ENCODE results near the gene EPHA5. TPM values are rescaled to one million over a fixed set of nuclear protein-coding genes. Genes with fewer than 3 reads are reported as not detected.

The EPHA5 gene
- total RNA-seq, 1 experiment from 2014 or later: not detected

- H3K9me3 ChIP-seq (ENCODE audit: control insufficient read depth in 1 of 2, insufficient read depth in 1 of 2, low read depth in 1 of 2, low read length in 2 of 2): peaks cover 4 to 9% of the 10 kb centered on the region in 2 experiments; a peak in 2 of 4 replicates
- no peak overlapping the region for H3K9ac ChIP-seq (ENCODE audit: low read length)
- H3K4me1 ChIP-seq (ENCODE audit: control insufficient read depth in 1 of 2, insufficient read depth in 2 of 2, low read length in 2 of 2): no peaks in the 10 kb centered on the region
- H3K9me2 ChIP-seq (ENCODE audit: insufficient read depth): no peaks in the 10 kb centered on the region
- RAD21 ChIA-PET (ENCODE audit: low non-redundant PET in 1 of 2, low total read pairs in 2 of 2, uncharacterized antibody in 2 of 2, unreplicated experiment in 2 of 2): no interaction called here
- H3K36me3 ChIP-seq (ENCODE audit: control insufficient read depth in 1 of 2, insufficient read depth in 2 of 2, low read length in 2 of 2): no peaks in the 10 kb centered on the region
- intact Hi-C loops (cut with micrococcal nuclease): no loop called here
- CTCF ChIA-PET: no interaction called here
- no peak overlapping the region for H3K27ac ChIP-seq (ENCODE audit: low read depth, low read length)
- no peak for TF ChIP-seq ATF3 (IDR thresholded peaks at IDR 0.05)
- TF ChIP-seq JUND (IDR thresholded peaks at IDR 0.05): no peak
- no peak for TF ChIP-seq FOSL1 (IDR thresholded peaks at IDR 0.05; ENCODE audit: low read depth)
- DNase-seq (ENCODE audit: low read depth, low spot score) (no peak), ATAC-seq (no peak)
- H2AFZ ChIP-seq (ENCODE audit: low read depth, low read length, poor library complexity, severe bottlenecking): no peak overlapping the region
- BruUV-seq (replicated peaks): no TSS peak
- POLR2A ChIA-PET: no interaction called here
- no peak overlapping the region for H3K4me2 ChIP-seq (ENCODE audit: low read length)
- no peaks in the 10 kb centered on the region for H4K20me1 ChIP-seq (ENCODE audit: insufficient read depth)
- no peak overlapping the region for H3K4me3 ChIP-seq (replicated peaks in 1 of 2; ENCODE audit: low read depth in 1 of 2, low read length in 2 of 2)
- H3K27me3 ChIP-seq (ENCODE audit: insufficient read depth, low read length): no peaks in the 10 kb centered on the region
- H3K79me2 ChIP-seq (ENCODE audit: insufficient read depth, low read length): no peaks in the 10 kb centered on the region
Measured at GRCh38 chr4:65552057-65552456, 118.2 kb downstream of the EPHA5 start.

- no TSS peak for BruUV-seq (replicated peaks)
- TF ChIP-seq REST (IDR thresholded peaks at IDR 0.05; ENCODE audit: low read depth) (no peak), ZNF274 (IDR thresholded peaks at IDR 0.05; ENCODE audit: low read depth, low read length) (no peak), SIN3A (IDR thresholded peaks at IDR 0.05; ENCODE audit: low read depth) (no peak), FOSL1 (IDR thresholded peaks at IDR 0.05; ENCODE audit: low read depth) (no peak), RAD21 (IDR thresholded peaks at IDR 0.05; ENCODE audit: low read depth) (no peak), CBX3 (IDR thresholded peaks at IDR 0.05; ENCODE audit: low read depth) (no peak), ZFX (IDR thresholded peaks at IDR 0.05) (no peak), ATF3 (IDR thresholded peaks at IDR 0.05) (no peak), YY1 (IDR thresholded peaks at IDR 0.05; ENCODE audit: extremely low read depth, insufficient replicate concordance, low read depth, low read length) (no peak)
- H3K36me3 ChIP-seq (ENCODE audit: control insufficient read depth in 1 of 2, insufficient read depth in 2 of 2, low read length in 2 of 2): no peaks in the 10 kb centered on the region
- H4K20me1 ChIP-seq (ENCODE audit: insufficient read depth): no peaks in the 10 kb centered on the region
- ATAC-seq: no peak
- H3K4me2 ChIP-seq (ENCODE audit: low read length): no peak overlapping the region
- no peak overlapping the region for H3K4me3 ChIP-seq (replicated peaks in 1 of 2; ENCODE audit: low read depth in 1 of 2, low read length in 2 of 2)
- no peak for DNase-seq (ENCODE audit: low read depth, low spot score)
- intact Hi-C loops (cut with micrococcal nuclease): no loop called here
- no peak overlapping the region for H2AFZ ChIP-seq (ENCODE audit: low read depth, low read length, poor library complexity, severe bottlenecking)
- H3K9me2 ChIP-seq (ENCODE audit: insufficient read depth): no peaks in the 10 kb centered on the region
- ChIA-PET POLR2A (no interaction called here), CTCF (no interaction called here), RAD21 (ENCODE audit: low non-redundant PET in 1 of 2, low total read pairs in 2 of 2, uncharacterized antibody in 2 of 2, unreplicated experiment in 2 of 2) (no interaction called here)
- H3K27ac ChIP-seq (ENCODE audit: low read depth, low read length): no peak overlapping the region
- H3K79me2 ChIP-seq (ENCODE audit: insufficient read depth, low read length): no peaks in the 10 kb centered on the region
- no peaks in the 10 kb centered on the region for H3K4me1 ChIP-seq (ENCODE audit: control insufficient read depth in 1 of 2, insufficient read depth in 2 of 2, low read length in 2 of 2)
- H3K27me3 ChIP-seq (ENCODE audit: insufficient read depth, low read length): no peaks in the 10 kb centered on the region
- H3K9me3 ChIP-seq (ENCODE audit: control insufficient read depth in 1 of 2, insufficient read depth in 1 of 2, low read depth in 1 of 2, low read length in 2 of 2): peaks cover 7 to 16% of the 10 kb centered on the region in 2 experiments; a peak in 2 of 4 replicates
- no peak overlapping the region for H3K9ac ChIP-seq (ENCODE audit: low read length)
Measured at GRCh38 chr4:65550500-65550899, 119.8 kb downstream of the EPHA5 start.

Measured in HCT116 (cell line).